ENCODE measurements around the gene CAVIN2.

DNA sequence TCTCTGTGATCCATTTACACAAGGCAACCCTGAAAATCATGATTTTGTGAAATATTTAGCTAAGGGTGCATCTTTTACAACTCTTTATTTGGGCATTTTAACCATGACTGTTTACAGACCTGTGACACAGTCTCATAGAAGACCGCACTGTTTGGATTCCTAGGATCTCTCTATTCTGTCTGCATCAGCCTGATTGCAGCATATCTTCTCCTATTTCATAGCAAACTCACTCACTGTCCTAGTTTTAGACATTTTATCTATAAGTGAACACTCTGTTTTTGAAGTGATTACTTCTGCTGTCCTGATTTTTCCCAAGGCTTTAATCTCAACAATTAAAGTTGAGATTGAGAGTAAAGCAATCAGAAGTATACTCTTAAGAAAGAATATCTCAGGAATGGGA lies 56.2 kb downstream of the CAVIN2 start:
- TF ChIP-seq FOXM1 (IDR thresholded peaks at IDR 0.05; ENCODE audit: borderline replicate concordance) (no peak), ELF4 (IDR thresholded peaks at IDR 0.05) (no peak), SP1 (IDR thresholded peaks at IDR 0.05) (no peak), FOXK2 (IDR thresholded peaks at IDR 0.05) (no peak), ZNF384 (IDR thresholded peaks at IDR 0.05) (no peak), LEF1 (IDR thresholded peaks at IDR 0.05; ENCODE audit: borderline replicate concordance) (no peak)
- TF ChIP-seq, protein P1, sequence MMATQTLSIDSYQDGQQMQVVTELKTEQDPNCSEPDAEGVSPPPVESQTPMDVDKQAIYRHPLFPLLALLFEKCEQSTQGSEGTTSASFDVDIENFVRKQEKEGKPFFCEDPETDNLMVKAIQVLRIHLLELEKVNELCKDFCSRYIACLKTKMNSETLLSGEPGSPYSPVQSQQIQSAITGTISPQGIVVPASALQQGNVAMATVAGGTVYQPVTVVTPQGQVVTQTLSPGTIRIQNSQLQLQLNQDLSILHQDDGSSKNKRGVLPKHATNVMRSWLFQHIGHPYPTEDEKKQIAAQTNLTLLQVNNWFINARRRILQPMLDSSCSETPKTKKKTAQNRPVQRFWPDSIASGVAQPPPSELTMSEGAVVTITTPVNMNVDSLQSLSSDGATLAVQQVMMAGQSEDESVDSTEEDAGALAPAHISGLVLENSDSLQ (IDR thresholded peaks at IDR 0.05): no peak

Measured in HEK293T (cell line).